Right lobe of liver (tissue), 6 donors: ENCODE data around the gene SSBP4. TPM values are rescaled to one million over a fixed set of nuclear protein-coding genes. Genes with fewer than 3 reads are reported as not detected.

ENCODE experiments used
- ATAC-seq, 4 donors: fragments of 200-7000 bp; cut with Tn5 transposase; one replicate each; pipeline ENCODE4 v1.9.1; 2020; ENCODE audit warnings: mild to moderate bottlenecking in 4 of 4, moderate library complexity in 4 of 4
- DNase-seq, 3 donors: peaks; one replicate each; pipeline ENCODE4 v3.0.0-alpha.2; 2020
- H3K27ac ChIP-seq, 3 donors: fragments of 200-600 bp; one replicate each; pipeline ENCODE4 v1.8.0; 2022
- H3K27me3 ChIP-seq, 2 donors: fragments of 200-600 bp; one replicate each; pipeline ENCODE4 v1.8.0; 2022
- H3K36me3 ChIP-seq, 4 donors: fragments of 200-600 bp; sonication (generic) in 1 of 4; one replicate each; pipeline versions ENCODE4 v1.5.1 to v1.8.0; 2017 to 2022; ENCODE audit warnings: control low read depth in 1 of 4
- H3K4me1 ChIP-seq, 4 donors: fragments of 200-600 bp; sonication (generic) in 1 of 4; one replicate each; pipeline versions ENCODE4 v1.5.1 to v1.8.0; 2017 to 2022; ENCODE audit warnings: control low read depth in 1 of 4
- H3K4me3 ChIP-seq, 3 donors: fragments of 200-600 bp; one replicate each; pipeline ENCODE4 v1.8.0; 2022
- H3K9me3 ChIP-seq, 4 donors: fragments of 200-600 bp; sonication (generic) in 1 of 4; one replicate each; pipeline versions ENCODE4 v1.5.1 to v1.8.0; 2017 to 2022; ENCODE audit warnings: control low read depth in 1 of 4
- CTCF ChIP-seq, 4 donors: fragments of 200-600 bp in 3 of 4; fragments of 450-650 bp in 1 of 4; IDR thresholded peaks; one replicate each; pipeline versions ENCODE4 v1.5.1 to v1.8.0; 2016 to 2022; ENCODE audit warnings: antibody characterized with exemption in 4 of 4, mild to moderate bottlenecking in 2 of 4
- POLR2A ChIP-seq: fragments of 450-650 bp; IDR thresholded peaks from one replicate; pipeline ENCODE4 v1.6.1; 2017; ENCODE audit warnings: antibody characterized with exemption, mild to moderate bottlenecking
- WGBS: methylation state at CpG from one replicate; pipeline ENCODE4 v1.1.6; 2018; ENCODE audit warnings: low coverage, low lambda C conversion rate; ENCODE audit not compliant: insufficient coverage; ENCODE audit errors: missing lambda C conversion rate; 5-methylcytosine and 5-hydroxymethylcytosine counted together
- intact Hi-C, 2 donors: fragments of 100-400 bp; cut with DNase I; formaldehyde crosslinking; loops; one replicate each; pipeline versions ENCODE4 v1.11.2 to v1.14.1; 2022
- total RNA-seq, 6 experiments: library from RNA; depleted of rRNA in 2 of 6; stranded (reverse); fragments of >200 nt in 2 of 6; fragmentation: NEBNext Ultra II Directional in 3 of 6; extraction: Animal tissue kit (Norgen Biotek cat#: 25700) in 3 of 6; gene quantifications; one replicate each; pipeline versions ENCODE4 v1.1.0 to v1.2.4, GENCODE V29; 2016 to 2023
- donor health status: DM: no; HTN: yes; CAD: no.
- donor health status: DM: no; HTN: no; CAD: no.
- donor health status: DM: no; HTN: no; CAD: no.
- donor health status: DM: no; HTN: yes; CAD: no.
- donor health status: DM: no; HTN: yes; CAD: no.

Gene SSBP4
- total RNA-seq, 6 experiments from 2014 or later, result 12.8 to 23.9 (median 15.9) TPM

GRCh38 chr19:18385675-18386542 is 33.3 kb upstream of the SSBP4 start, which contains the start of gene GDF15:
Gene GDF15 (plus strand): TSS chr19:18386158. CDS start chr19:18386190, 32 bp downstream.
- TF ChIP-seq CTCF (IDR thresholded peaks at IDR 0.05) (peak; percentile 72 to 90 (median 80)), POLR2A (peak; percentile 96)
- Histone ChIP-seq H3K36me3 (no peaks in the 10 kb centered on the region), H3K27ac (peak within 1 kb of the TSS; percentile 53 to 90 (median 64)), H3K27me3 (no peaks in the 10 kb centered on the region), H3K4me3 (peak within 1 kb of the TSS; percentile 27 to 66 (median 48)), H3K4me1 (peaks cover 0 to 42% (median 16%) of the 10 kb centered on the region in 4 donors), H3K9me3 (no peaks in the 10 kb centered on the region)
- DNase-seq (peak; percentile 94 to 98 (median 97)), ATAC-seq (peak; percentile 78 to 89 (median 84))
- intact Hi-C loops, result no loop called here
- WGBS, result 5% methylated on average over 6 of the region's 33 CpGs

- ATAC-seq, result peak; percentile 24 to 56 (median 48)
- no peaks in the 10 kb centered on the region for H3K27me3 ChIP-seq
- intact Hi-C loops, result no loop called here
- TF ChIP-seq POLR2A, result peak; percentile 17
- no peak for TF ChIP-seq CTCF (IDR thresholded peaks at IDR 0.05)
- 80% methylated on average over 1 of the region's 14 CpGs for WGBS
- no peaks in the 10 kb centered on the region for H3K9me3 ChIP-seq
- no peaks in the 10 kb centered on the region for H3K36me3 ChIP-seq
- peak overlapping the region; percentile 27 to 66 (median 48) for H3K4me3 ChIP-seq
- peak overlapping the region; percentile 53 to 90 (median 58) for H3K27ac ChIP-seq
- DNase-seq, result peak in 2 of 3 donors; percentile 79 to 83
- H3K4me1 ChIP-seq, result peaks cover 0 to 40% (median 16%) of the 10 kb centered on the region in 4 donors
These were observed 32.5 kb upstream of the SSBP4 start for GRCh38 chr19:18386543-18387271.

GRCh38 chr19:18388100-18388959 is 30.9 kb upstream of the SSBP4 start:
- Histone ChIP-seq H3K4me1 (peaks cover 0 to 35% (median 12%) of the 10 kb centered on the region in 4 donors), H3K36me3 (no peaks in the 10 kb centered on the region), H3K27ac (peak overlapping the region in 1 of 3 donors; percentile 40), H3K9me3 (no peaks in the 10 kb centered on the region), H3K27me3 (no peaks in the 10 kb centered on the region), H3K4me3 (peak overlapping the region in 2 of 3 donors; percentile 23 to 66)
- peak; percentile 24 to 54 (median 40) for ATAC-seq
- peak; percentile 74 to 84 (median 82) for DNase-seq
- intact Hi-C loops, result no loop called here
- peak; percentile 87 to 98 (median 94) for TF ChIP-seq CTCF (IDR thresholded peaks at IDR 0.05)
- TF ChIP-seq POLR2A, result peak; percentile 38
- no CpG with 5 or more reads among the region's 86 CpGs for WGBS
